Subcutaneous adipose tissue (tissue), 4 donors: ENCODE measurements around the gene MGLL. TPM values are rescaled to one million over a fixed set of nuclear protein-coding genes. Genes with fewer than 3 reads are reported as not detected.

Source experiments
- CTCF ChIP-seq: fragments of 450-650 bp; IDR thresholded peaks from one replicate; pipeline ENCODE4 v1.5.1; 2016; ENCODE audit warnings: low read depth, mild to moderate bottlenecking, control low read depth, antibody characterized with exemption, moderate library complexity
- total RNA-seq, 4 donors: library from RNA; depleted of rRNA; stranded (reverse); fragments of >200 nt; gene quantifications; one replicate each; pipeline ENCODE4 v1.1.0, GENCODE V29; 2016

The MGLL gene
- total RNA-seq, 4 donors from 2014 or later = 83.9 to 292 (median 110) TPM

- TF ChIP-seq CTCF = no peak
Measured at GRCh38 chr3:127788451-127788909, 33.8 kb downstream of the MGLL start.

- TF ChIP-seq CTCF = no peak
Measured at GRCh38 chr3:127787571-127788365, 34.5 kb downstream of the MGLL start.

GRCh38 chr3:127787071-127787490 is 35.2 kb downstream of the MGLL start:
- no peak for TF ChIP-seq CTCF

GRCh38 chr3:127786353-127787070 is 35.8 kb downstream of the MGLL start:
- no peak for TF ChIP-seq CTCF

- TF ChIP-seq CTCF = no peak
Measured at GRCh38 chr3:127785711-127786265, 36.5 kb downstream of the MGLL start.

GRCh38 chr3:127784865-127785710 is 37.2 kb downstream of the MGLL start:
- TF ChIP-seq CTCF = no peak
